B cell (primary cell): Measurements from ENCODE around the gene FGF18. TPM values are rescaled to one million over a fixed set of nuclear protein-coding genes. Genes with fewer than 3 reads are reported as not detected.

Experiments used
- ATAC-seq: fragments of 200-7000 bp; cut with Tn5 transposase; one replicate; pipeline ENCODE4 v1.10.0; 2021; ENCODE audit warnings: low read depth, mild to moderate bottlenecking, moderate number of reproducible peaks, moderate library complexity
- CTCF ChIA-PET: fragments of 350-600 bp; sonication (Branson Sonifier 250); formaldehyde crosslinking; loops from one replicate; lab custom pipeline; 2021; ENCODE audit warnings: antibody characterized with exemption, inconsistent platforms; lab: Charles Lee
- POLR2A ChIA-PET: fragments of 350-600 bp; sonication (Branson Sonifier 250); formaldehyde crosslinking; loops from one replicate; lab custom pipeline; 2021; ENCODE audit warnings: antibody characterized with exemption; lab: Charles Lee
- DNase-seq: peaks from one replicate; pipeline ENCODE4 v3.0.0; 2013
- H2AFZ ChIP-seq: 2 replicates; pipeline ENCODE4 v1.6.1; 2012; ENCODE audit warnings: mild to moderate bottlenecking, low read depth, low read length; ENCODE audit not compliant: insufficient read depth, poor library complexity, severe bottlenecking
- H3K27ac ChIP-seq, 2 donors: 1 replicate in 1 of 2; 2 replicates in 1 of 2; pipeline ENCODE4 v1.5.1; 2012 to 2013; ENCODE audit warnings: low read length in 2 of 2, mild to moderate bottlenecking in 2 of 2, moderate library complexity in 1 of 2
- H3K27me3 ChIP-seq, 4 experiments: fragments of 200-600 bp in 1 of 4; sonication (generic) in 1 of 4; replicated peaks in 1 of 4; 1 replicate in 2 of 4; 2 replicates in 2 of 4; pipeline versions ENCODE4 v1.6.1 to v1.7.0; 2013 to 2016; ENCODE audit warnings: low read length in 3 of 4, mild to moderate bottlenecking in 2 of 4, mixed read lengths in 1 of 4, moderate library complexity in 1 of 4; ENCODE audit not compliant: insufficient read depth in 4 of 4, control insufficient read depth in 3 of 4; ENCODE audit errors: control extremely low read depth in 1 of 4
- H3K36me3 ChIP-seq, 2 experiments: replicated peaks in 1 of 2; 1 replicate in 1 of 2; 2 replicates in 1 of 2; pipeline versions ENCODE4 v1.6.1 to v1.7.1; 2013; ENCODE audit warnings: low read length in 1 of 2; ENCODE audit not compliant: insufficient read depth in 2 of 2, control insufficient read depth in 1 of 2; ENCODE audit errors: control extremely low read depth in 1 of 2, extremely low read depth in 1 of 2
- H3K4me1 ChIP-seq, 2 donors: fragments of 200-600 bp in 1 of 2; sonication (generic) in 1 of 2; 1 replicate in 1 of 2; 2 replicates in 1 of 2; pipeline versions ENCODE4 v1.5.1 to v1.6.1; 2013 to 2017; ENCODE audit warnings: low read length in 2 of 2; ENCODE audit not compliant: control insufficient read depth in 2 of 2, insufficient read depth in 2 of 2
- H3K4me2 ChIP-seq: replicated peaks from 2 replicates; pipeline ENCODE3; 2012; ENCODE audit warnings: mild to moderate bottlenecking, low read depth, low read length; ENCODE audit not compliant: poor library complexity, severe bottlenecking
- H3K4me3 ChIP-seq, 5 experiments: fragments of 200-600 bp in 1 of 5; sonication (generic) in 1 of 5; 1 replicate in 3 of 5; 2 replicates in 2 of 5; pipeline versions ENCODE4 v1.5.1 to v1.7.0; 2011 to 2016; ENCODE audit warnings: low read length in 4 of 5, mild to moderate bottlenecking in 4 of 5, low read depth in 2 of 5, control low read depth in 1 of 5, moderate library complexity in 1 of 5; ENCODE audit not compliant: insufficient read depth in 1 of 5; ENCODE audit errors: control extremely low read depth in 1 of 5, extremely low read depth in 1 of 5
- H3K79me2 ChIP-seq: fragments of 200-600 bp; sonication (generic); one replicate; pipeline ENCODE4 v1.6.0; 2016; ENCODE audit warnings: low read length; ENCODE audit not compliant: control insufficient read depth, insufficient read depth
- H3K9ac ChIP-seq: fragments of 200-600 bp; sonication (generic); 2 replicates; pipeline ENCODE4 v1.6.1; 2017; ENCODE audit warnings: mild to moderate bottlenecking, low read length, moderate library complexity
- H3K9me3 ChIP-seq, 3 donors: one replicate each; pipeline versions ENCODE4 v1.6.1 to v1.7.1; 2013; ENCODE audit warnings: low read length in 2 of 3; ENCODE audit not compliant: control insufficient read depth in 2 of 3, insufficient read depth in 1 of 3; ENCODE audit errors: control extremely low read depth in 1 of 3
- H4K20me1 ChIP-seq: 2 replicates; pipeline ENCODE4 v1.6.0; 2012; ENCODE audit warnings: mild to moderate bottlenecking, low read length; ENCODE audit not compliant: insufficient read depth, control insufficient read depth, poor library complexity, severe bottlenecking
- H3K27ac Mint-ChIP-seq: one replicate; pipeline ENCODE4 v1.8.0; 2021; ENCODE audit warnings: mixed read lengths
- H3K27me3 Mint-ChIP-seq: one replicate; pipeline ENCODE4 v1.8.0; 2021; ENCODE audit warnings: mixed read lengths
- H3K4me1 Mint-ChIP-seq: one replicate; pipeline ENCODE4 v1.8.0; 2021; ENCODE audit warnings: mixed read lengths
- H3K4me3 Mint-ChIP-seq: one replicate; pipeline ENCODE4 v1.8.0; 2021; ENCODE audit warnings: mixed read lengths
- H3K9me3 Mint-ChIP-seq: one replicate; pipeline ENCODE4 v1.8.0; 2022; ENCODE audit warnings: mixed read lengths; ENCODE audit not compliant: insufficient read depth
- CTCF ChIP-seq: fragments of 200-600 bp; IDR thresholded peaks from one replicate; pipeline ENCODE4 v1.8.0; 2022; ENCODE audit warnings: antibody characterized with exemption, mild to moderate bottlenecking
- EZH2 ChIP-seq: IDR thresholded peaks from 2 replicates; pipeline ENCODE4 v1.6.1; 2012; ENCODE audit warnings: borderline replicate concordance, low read depth, mild to moderate bottlenecking, moderate library complexity, low read length; ENCODE audit not compliant: insufficient read depth, poor library complexity, severe bottlenecking
- WGBS: methylation state at CpG from one replicate; pipeline ENCODE4 v1.1.5; 2013; ENCODE audit warnings: missing lambda C conversion rate; ENCODE audit not compliant: insufficient coverage; 5-methylcytosine and 5-hydroxymethylcytosine counted together
- intact Hi-C: fragments of 100-400 bp; cut with micrococcal nuclease; formaldehyde crosslinking; loops from one replicate; pipeline ENCODE4 v1.10.0; 2022
- polyA plus RNA-seq: library from polyadenylated mRNA; depleted of rRNA; stranded (reverse); fragments of >200 nt; gene quantifications from 2 replicates; pipeline ENCODE4 v1.2.3, GENCODE V29; 2012
- total RNA-seq, 2 donors: library from RNA; stranded (reverse); fragments of 120-200 nt in 1 of 2; gene quantifications; 1 replicate in 1 of 2; 2 replicates in 1 of 2; pipeline versions ENCODE4 v1.2.3 to v1.2.4, GENCODE V29; 2013 to 2022

Gene FGF18
- total and polyA plus RNA-seq, 2 donors (not counting 1 experiment from before 2014, with no cell fraction given): 0.06 to 0.15 TPM

GRCh38 chr5:171387970-171388815 is 31.3 kb upstream of the FGF18 start:
- ChIA-PET CTCF (interaction anchor here (1.6 kb wide), 1 partner anchor 28 kb away, joined by 3 read pairs; no protein-coding TSS in a partner anchor), POLR2A (interaction anchor here (1.5 kb wide), 1 partner anchor 619 kb away, joined by 3 read pairs; no protein-coding TSS in a partner anchor)
- Mint-ChIP-seq H3K4me1 (peaks cover 58% of the 10 kb centered on the region), H3K27ac (peak overlapping the region; percentile 99), H3K27me3 (no peaks in the 10 kb centered on the region), H3K4me3 (peak overlapping the region; percentile 100), H3K9me3 (no peaks in the 10 kb centered on the region)
- TF ChIP-seq EZH2 (no peak), CTCF (no peak)
- H3K4me1 ChIP-seq: peaks cover 39 to 43% of the 10 kb centered on the region in 2 donors
- H3K27ac ChIP-seq: peak overlapping the region; percentile 74 to 87
- peak overlapping the region; percentile 8 for H2AFZ ChIP-seq
- WGBS: under 1% methylated on average over 56 of the region's 56 CpGs
- peak overlapping the region; percentile 67 to 82 (median 75) for H3K4me3 ChIP-seq
- H3K4me2 ChIP-seq: peak overlapping the region; percentile 98
- peak overlapping the region; percentile 85 for H3K9ac ChIP-seq
- H3K9me3 ChIP-seq: peaks cover 0 to 16% (median 0%) of the 10 kb centered on the region in 3 donors
- H3K79me2 ChIP-seq: peaks cover 55% of the 10 kb centered on the region
- ATAC-seq: peak; percentile 13
- H3K36me3 ChIP-seq: peaks cover 3 to 30% of the 10 kb centered on the region in 2 experiments
- peaks cover 54% of the 10 kb centered on the region for H4K20me1 ChIP-seq
- H3K27me3 ChIP-seq: no peaks in the 10 kb centered on the region
- intact Hi-C loops: loop anchor here (2.0 to 10.0 kb wide), 2 partner anchors 619 to 1387 kb away; partner anchors contain the start of genes DUSP1 and FBXW11
- peak; percentile 90 for DNase-seq
